CD4-positive, alpha-beta memory T cell (primary cell): ENCODE measurements around the gene GLRX5. TPM values are rescaled to one million over a fixed set of nuclear protein-coding genes. Genes with fewer than 3 reads are reported as not detected.
"Not testable (repeated sequence)": the region's sequence is repeated elsewhere in the genome, so short reads cannot be mapped to it uniquely, and the experiment has no call there.

Experiments used
- CTCF ChIA-PET: fragments of 350-600 bp; sonication (Branson Sonifier 250); formaldehyde crosslinking; loops from one replicate; lab custom pipeline; 2021; ENCODE audit warnings: inconsistent platforms; ENCODE audit not compliant: partially characterized antibody; lab: Charles Lee
- POLR2A ChIA-PET: fragments of 350-600 bp; sonication (Branson Sonifier 250); formaldehyde crosslinking; loops from one replicate; lab custom pipeline; 2021; ENCODE audit not compliant: partially characterized antibody; lab: Charles Lee
- DNase-seq, 5 donors: peaks; one replicate each; pipeline versions ENCODE4 v3.0.0 to v3.0.0-alpha.2; 2020 to 2022; ENCODE audit warnings: mixed read lengths in 1 of 5
- H3K27ac ChIP-seq: one replicate; pipeline ENCODE4 v1.7.0; 2013; ENCODE audit warnings: low read depth, low read length
- H3K27me3 ChIP-seq: 2 replicates; pipeline ENCODE4 v1.7.0; 2013; ENCODE audit warnings: mild to moderate bottlenecking, low read length, moderate library complexity; ENCODE audit not compliant: insufficient read depth
- H3K36me3 ChIP-seq: 2 replicates; pipeline ENCODE4 v1.7.0; 2013; ENCODE audit warnings: mild to moderate bottlenecking, low read length, moderate library complexity; ENCODE audit not compliant: insufficient read depth
- H3K4me1 ChIP-seq: 2 replicates; pipeline ENCODE4 v1.7.0; 2013; ENCODE audit warnings: mild to moderate bottlenecking, low read length, moderate library complexity; ENCODE audit not compliant: insufficient read depth
- H3K4me3 ChIP-seq, 2 donors: one replicate each; pipeline ENCODE4 v1.7.0; 2013; ENCODE audit warnings: low read length in 2 of 2, mild to moderate bottlenecking in 1 of 2
- H3K9me3 ChIP-seq, 2 donors: one replicate each; pipeline ENCODE4 v1.7.0; 2013; ENCODE audit warnings: low read length in 2 of 2, control low read depth in 1 of 2; ENCODE audit not compliant: control insufficient read depth in 1 of 2
- H3K27ac Mint-ChIP-seq, 7 donors: one replicate each; pipeline ENCODE4 v1.8.0; 2020 to 2021; ENCODE audit warnings: mixed read lengths in 7 of 7, mild to moderate bottlenecking in 6 of 7, inconsistent platforms in 3 of 7, moderate library complexity in 3 of 7
- H3K27me3 Mint-ChIP-seq, 2 donors: one replicate each; pipeline ENCODE4 v1.8.0; 2020 to 2021; ENCODE audit warnings: mixed read lengths in 2 of 2
- H3K36me3 Mint-ChIP-seq, 2 donors: one replicate each; pipeline ENCODE4 v1.8.0; 2020 to 2021; ENCODE audit warnings: mixed read lengths in 2 of 2, inconsistent platforms in 1 of 2, mild to moderate bottlenecking in 1 of 2
- H3K4me1 Mint-ChIP-seq, 4 donors: one replicate each; pipeline ENCODE4 v1.8.0; 2020 to 2021; ENCODE audit warnings: mixed read lengths in 4 of 4, mild to moderate bottlenecking in 1 of 4
- H3K4me3 Mint-ChIP-seq, 8 donors: one replicate each; pipeline ENCODE4 v1.8.0; 2020 to 2021; ENCODE audit warnings: mixed read lengths in 8 of 8, mild to moderate bottlenecking in 7 of 8, moderate library complexity in 6 of 8, inconsistent platforms in 3 of 8
- H3K9me3 Mint-ChIP-seq, 8 donors: one replicate each; pipeline ENCODE4 v1.8.0; 2020 to 2021; ENCODE audit warnings: mixed read lengths in 8 of 8, mild to moderate bottlenecking in 5 of 8, inconsistent platforms in 3 of 8, moderate library complexity in 1 of 8
- intact Hi-C: fragments of 100-400 bp; cut with micrococcal nuclease; formaldehyde crosslinking; loops from one replicate; pipeline ENCODE4 v1.15.1; 2023
- polyA plus RNA-seq, 2 donors: library from polyadenylated mRNA; unstranded; fragments of 300-500 nt; fragmentation: Illumina TruSeq; gene quantifications; one replicate each; pipeline ENCODE4 v1.2.3, GENCODE V29; 2021
- total RNA-seq, 2 experiments: library from RNA; stranded (reverse); gene quantifications; one replicate each; pipeline ENCODE4 v1.2.3, GENCODE V29; 2021

GLRX5 gene
- total and polyA plus RNA-seq, 4 experiments from 2014 or later: 17.6 to 74.7 (median 39.5) TPM

DNA sequence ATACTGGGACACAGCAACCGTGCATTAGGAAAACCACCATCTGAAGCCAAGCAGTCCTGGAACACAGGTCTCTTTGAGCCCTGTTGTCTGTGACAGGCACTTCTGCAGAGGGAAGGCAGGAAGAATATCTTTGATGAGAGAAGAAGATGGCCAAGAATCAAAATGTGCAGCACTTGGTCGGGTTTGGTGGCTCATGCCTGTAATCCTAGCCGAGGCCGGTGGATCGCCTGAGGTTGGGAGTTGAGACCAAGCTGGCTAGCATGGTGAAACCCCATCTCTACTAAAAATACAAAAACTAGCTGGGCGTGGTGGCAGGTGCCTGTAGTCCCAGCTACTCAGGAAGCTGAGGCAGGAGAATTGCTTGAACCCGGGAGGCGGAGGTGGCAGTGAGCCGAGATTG lies 24.5 kb upstream of the GLRX5 start:
- H3K9me3 ChIP-seq, DNase-seq, POLR2A ChIA-PET, intact Hi-C loops, H3K27me3 Mint-ChIP-seq, H3K9me3 Mint-ChIP-seq, H3K27ac ChIP-seq, H3K27me3 ChIP-seq, H3K4me3 ChIP-seq: not testable (repeated sequence)
- CTCF ChIA-PET: interaction anchor here (1.3 to 6.7 kb wide), 2 partner anchors 13 to 66 kb away, joined by 3 to 64 read pairs; no protein-coding TSS in a partner anchor
- Mint-ChIP-seq H3K4me1 (peaks cover 52 to 89% (median 71%) of the 10 kb centered on the region in 4 donors), H3K36me3 (peaks cover 19 to 38% of the 10 kb centered on the region in 2 donors), H3K27ac (peak overlapping the region; percentile 14 to 84 (median 77)), H3K4me3 (peak overlapping the region in 1 of 8 donors; percentile 68)
- Histone ChIP-seq H3K36me3 (peaks cover 13% of the 10 kb centered on the region), H3K4me1 (peaks cover 79% of the 10 kb centered on the region)

DNA sequence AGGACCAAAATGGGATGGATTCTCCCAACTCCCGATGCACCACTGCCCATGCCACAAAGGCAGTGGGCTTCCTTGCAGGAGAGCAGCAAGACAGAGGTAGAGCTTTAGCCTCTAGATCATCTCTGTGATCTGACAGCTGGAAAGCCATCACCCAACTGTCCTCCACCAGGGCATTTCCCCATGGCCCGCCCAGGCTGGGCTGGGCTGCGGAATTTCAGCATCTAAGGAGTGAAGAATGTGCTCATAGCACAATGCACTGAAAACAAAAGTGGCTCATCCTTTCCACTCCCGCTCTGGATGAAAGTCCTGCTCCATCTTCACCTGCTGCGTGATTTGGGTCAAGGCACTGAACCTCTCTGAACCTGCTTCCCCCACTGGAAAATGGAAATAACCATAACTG lies 24.0 kb upstream of the GLRX5 start:
- DNase-seq: no peak
- H3K4me1 ChIP-seq: peaks cover 80% of the 10 kb centered on the region
- ChIA-PET CTCF (interaction anchor here (1.0 to 6.7 kb wide), 4 partner anchors 13 to 67 kb away, joined by 3 to 64 read pairs (median 3); no protein-coding TSS in a partner anchor), POLR2A (interaction anchor here (1.1 kb wide), 1 partner anchor 12 kb away, joined by 3 read pairs; no protein-coding TSS in a partner anchor)
- no peaks in the 10 kb centered on the region for H3K9me3 ChIP-seq
- intact Hi-C loops: no loop called here
- Mint-ChIP-seq H3K27ac (peak overlapping the region in 5 of 7 donors; percentile 13 to 90 (median 60)), H3K4me1 (peaks cover 50 to 89% (median 70%) of the 10 kb centered on the region in 4 donors), H3K36me3 (peaks cover 17 to 39% of the 10 kb centered on the region in 2 donors), H3K4me3 (no peak overlapping the region), H3K27me3 (no peaks in the 10 kb centered on the region), H3K9me3 (no peaks in the 10 kb centered on the region)
- H3K27me3 ChIP-seq: no peaks in the 10 kb centered on the region
- no peak overlapping the region for H3K4me3 ChIP-seq
- H3K36me3 ChIP-seq: peaks cover 13% of the 10 kb centered on the region
- no peak overlapping the region for H3K27ac ChIP-seq

DNA sequence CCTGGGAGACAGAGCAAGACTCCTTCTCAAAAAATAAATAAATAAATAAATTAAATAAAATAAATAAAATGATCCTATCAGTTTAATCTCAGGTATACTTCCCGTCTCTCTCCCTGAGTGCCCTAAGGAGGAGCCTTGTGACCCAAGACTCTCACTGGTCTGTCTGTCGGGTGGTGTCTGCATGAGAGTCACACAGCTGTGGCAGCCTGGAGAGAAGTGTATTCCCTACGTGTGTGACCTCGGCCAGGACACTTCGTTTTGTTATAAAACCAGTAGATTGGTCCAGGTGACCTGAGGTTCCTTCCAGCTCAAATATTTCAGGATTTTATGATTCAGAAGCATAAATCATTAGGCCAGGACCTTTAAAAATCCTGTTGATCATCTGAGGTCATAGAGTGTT lies 23.2 kb upstream of the GLRX5 start:
- H3K36me3 ChIP-seq: peaks cover 8% of the 10 kb centered on the region
- Mint-ChIP-seq H3K36me3 (peaks cover 11 to 33% of the 10 kb centered on the region in 2 donors), H3K27me3 (no peaks in the 10 kb centered on the region), H3K4me3 (peak overlapping the region in 1 of 8 donors; percentile 53), H3K27ac (peak overlapping the region in 5 of 7 donors; percentile 7 to 81 (median 55)), H3K9me3 (no peaks in the 10 kb centered on the region), H3K4me1 (peaks cover 49 to 84% (median 65%) of the 10 kb centered on the region in 4 donors)
- DNase-seq: no peak
- H3K4me3 ChIP-seq: no peak overlapping the region
- peaks cover 73% of the 10 kb centered on the region for H3K4me1 ChIP-seq
- no peak overlapping the region for H3K27ac ChIP-seq
- CTCF ChIA-PET: interaction anchor here (1.0 to 6.7 kb wide), 4 partner anchors 14 to 68 kb away, joined by 3 to 77 read pairs (median 34); no protein-coding TSS in a partner anchor
- POLR2A ChIA-PET: interaction anchor here (1.1 kb wide), 1 partner anchor 11 kb away, joined by 3 read pairs; no protein-coding TSS in a partner anchor
- intact Hi-C loops: no loop called here
- H3K27me3 ChIP-seq: no peaks in the 10 kb centered on the region
- H3K9me3 ChIP-seq: no peaks in the 10 kb centered on the region

DNA sequence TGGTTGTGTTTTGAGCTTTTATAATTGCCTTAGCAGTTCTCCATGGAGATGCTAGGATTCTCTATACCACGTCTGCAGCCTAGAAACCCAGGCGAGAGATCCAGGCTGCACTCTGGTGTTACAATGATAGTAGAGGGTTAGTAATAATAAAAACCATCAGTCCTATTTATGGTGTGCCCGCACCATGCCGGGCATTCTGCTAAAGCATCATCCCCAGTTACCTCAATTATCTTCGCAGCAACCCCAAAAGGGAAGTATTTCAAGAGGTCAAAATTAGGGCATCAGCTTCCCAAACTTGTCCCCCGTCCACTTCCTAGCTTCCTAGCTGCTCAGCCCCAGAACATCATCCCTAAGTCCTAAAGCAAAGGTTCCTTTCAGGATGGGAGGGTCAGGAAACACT lies 21.6 kb upstream of the GLRX5 start:
- H3K27me3 ChIP-seq: no peaks in the 10 kb centered on the region
- H3K4me1 ChIP-seq: peaks cover 73% of the 10 kb centered on the region
- no peak for DNase-seq
- H3K4me3 ChIP-seq: no peak overlapping the region
- CTCF ChIA-PET: interaction anchor here (1.0 to 6.7 kb wide), 5 partner anchors 12 to 69 kb away, joined by 3 to 77 read pairs (median 41); partner anchors contain the start of gene GLRX5
- H3K9me3 ChIP-seq: no peaks in the 10 kb centered on the region
- H3K27me3 Mint-ChIP-seq: no peaks in the 10 kb centered on the region
- peaks cover 50 to 84% (median 66%) of the 10 kb centered on the region in 4 donors for H3K4me1 Mint-ChIP-seq
- no peak overlapping the region for H3K27ac ChIP-seq
- H3K9me3 Mint-ChIP-seq: no peaks in the 10 kb centered on the region
- peaks cover 3% of the 10 kb centered on the region for H3K36me3 ChIP-seq
- POLR2A ChIA-PET: interaction anchor here (0.8 to 4.4 kb wide), 5 partner anchors 9 to 50 kb away, joined by 3 to 46 read pairs (median 4); no protein-coding TSS in a partner anchor
- H3K4me3 Mint-ChIP-seq: peak overlapping the region in 7 of 8 donors; percentile 7 to 75 (median 47)
- peaks cover 6 to 25% of the 10 kb centered on the region in 2 donors for H3K36me3 Mint-ChIP-seq
- peak overlapping the region in 6 of 7 donors; percentile 8 to 84 (median 58) for H3K27ac Mint-ChIP-seq
- intact Hi-C loops: no loop called here

DNA sequence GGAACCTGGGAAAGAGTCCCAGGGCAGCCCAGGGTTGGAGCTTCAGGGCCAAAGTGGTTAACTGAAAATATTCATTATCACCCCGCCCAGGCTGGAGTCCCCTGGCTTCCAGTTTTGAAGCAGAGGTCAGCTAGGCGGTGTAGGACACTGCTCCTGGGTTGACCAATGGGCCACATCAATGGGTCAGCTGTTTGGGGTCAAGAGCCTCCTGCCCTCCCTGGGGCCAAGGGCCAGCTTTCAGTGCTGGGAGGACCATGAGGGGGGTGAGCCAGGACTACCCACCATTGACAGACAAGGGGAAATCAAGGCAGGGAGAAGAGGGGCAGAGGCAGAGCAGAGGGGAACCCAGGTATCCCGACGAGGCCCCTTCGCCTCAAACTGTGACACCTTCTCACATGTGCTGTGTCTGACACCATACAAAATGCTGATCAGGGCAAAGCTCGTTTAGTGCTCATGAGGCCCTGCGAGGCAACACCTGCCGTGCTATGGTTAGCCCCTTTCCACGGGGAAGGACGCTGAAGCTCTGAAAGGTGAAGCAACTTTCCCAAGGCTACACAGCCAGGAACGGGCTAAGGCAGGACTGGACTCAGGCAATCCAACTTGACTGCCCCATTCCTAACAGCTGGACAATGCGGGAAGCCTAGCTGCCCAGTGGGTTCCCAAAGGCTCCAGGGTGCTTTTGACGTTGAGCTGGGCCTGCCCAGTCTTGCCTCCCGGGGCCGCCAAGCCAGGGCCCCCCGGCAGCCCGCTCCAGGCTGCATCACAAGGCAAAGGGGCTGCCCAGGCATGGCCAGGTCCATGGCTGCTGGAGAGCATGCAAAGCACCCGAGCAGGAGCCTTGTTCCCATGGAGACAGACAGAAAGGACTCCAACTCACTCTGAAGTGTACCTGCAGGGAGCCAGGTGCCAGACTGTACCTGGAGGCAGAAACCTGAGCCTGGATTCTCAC lies 20.4 kb upstream of the GLRX5 start:
- no peaks in the 10 kb centered on the region for H3K9me3 Mint-ChIP-seq
- intact Hi-C loops: loop anchor here (5.0 kb wide), 1 partner anchor 357 kb away; the partner anchor contains the start of gene DICER1
- H3K36me3 Mint-ChIP-seq: peaks cover 6 to 18% of the 10 kb centered on the region in 2 donors
- H3K9me3 ChIP-seq: no peaks in the 10 kb centered on the region
- no peak for DNase-seq
- no peaks in the 10 kb centered on the region for H3K27me3 Mint-ChIP-seq
- H3K4me1 Mint-ChIP-seq: peaks cover 55 to 84% (median 70%) of the 10 kb centered on the region in 4 donors
- peak overlapping the region; percentile 83 to 97 (median 96) for H3K27ac Mint-ChIP-seq
- H3K27ac ChIP-seq: peak overlapping the region; percentile 83
- H3K4me1 ChIP-seq: peaks cover 73% of the 10 kb centered on the region
- POLR2A ChIA-PET: interaction anchor here (1.1 to 4.4 kb wide), 10 partner anchors 10 to 72 kb away, joined by 3 to 70 read pairs (median 12); partner anchors contain the start of gene GLRX5
- H3K4me3 Mint-ChIP-seq: peak overlapping the region; percentile 91 to 96 (median 95)
- no peaks in the 10 kb centered on the region for H3K27me3 ChIP-seq
- CTCF ChIA-PET: interaction anchor here (0.9 to 6.7 kb wide), 7 partner anchors 11 to 76 kb away, joined by 3 to 77 read pairs (median 6); no protein-coding TSS in a partner anchor
- H3K36me3 ChIP-seq: peaks cover 3% of the 10 kb centered on the region
- H3K4me3 ChIP-seq: peak overlapping the region; percentile 40 to 98

DNA sequence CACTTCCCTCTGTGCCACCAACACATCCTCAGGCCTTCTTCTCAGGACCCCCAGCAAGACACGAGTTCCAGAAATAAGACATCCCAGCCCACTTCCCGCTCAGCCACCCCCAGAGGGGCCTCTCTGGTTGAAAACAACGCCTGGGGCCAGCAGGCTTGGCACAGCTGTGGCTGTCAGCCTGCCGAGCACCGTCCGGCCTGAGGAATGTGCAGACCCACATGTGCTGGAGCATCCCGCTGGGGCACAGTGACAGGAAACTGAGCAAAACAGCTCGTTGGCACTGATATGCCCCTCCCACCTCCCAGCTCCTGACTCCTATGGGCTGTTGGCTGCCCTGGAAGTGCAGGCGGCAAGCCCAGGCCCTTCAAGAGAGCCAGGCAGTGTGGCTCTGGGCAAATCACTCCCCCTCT lies 19.8 kb upstream of the GLRX5 start:
- H3K4me3 ChIP-seq: peak overlapping the region; percentile 81 to 98
- H3K27me3 ChIP-seq: no peaks in the 10 kb centered on the region
- POLR2A ChIA-PET: interaction anchor here (1.1 to 4.4 kb wide), 11 partner anchors 10 to 73 kb away, joined by 3 to 70 read pairs (median 13); partner anchors contain the start of gene GLRX5
- H3K27me3 Mint-ChIP-seq: no peaks in the 10 kb centered on the region
- H3K9me3 Mint-ChIP-seq: no peaks in the 10 kb centered on the region
- intact Hi-C loops: loop anchor here (5.0 kb wide), 1 partner anchor 358 kb away; the partner anchor contains the start of gene DICER1
- H3K4me1 ChIP-seq: peaks cover 73% of the 10 kb centered on the region
- CTCF ChIA-PET: interaction anchor here (0.8 to 6.7 kb wide), 11 partner anchors 10 to 77 kb away, joined by 3 to 77 read pairs (median 5); no protein-coding TSS in a partner anchor
- no peaks in the 10 kb centered on the region for H3K36me3 ChIP-seq
- H3K27ac Mint-ChIP-seq: peak overlapping the region; percentile 83 to 97 (median 96)
- H3K4me1 Mint-ChIP-seq: peaks cover 56 to 84% (median 72%) of the 10 kb centered on the region in 4 donors
- DNase-seq: no peak
- peaks cover 3 to 14% of the 10 kb centered on the region in 2 donors for H3K36me3 Mint-ChIP-seq
- H3K9me3 ChIP-seq: no peaks in the 10 kb centered on the region
- peak overlapping the region; percentile 91 to 96 (median 95) for H3K4me3 Mint-ChIP-seq
- H3K27ac ChIP-seq: peak overlapping the region; percentile 83
